Omental fat pad (tissue), 4 donors: ENCODE data around the gene GBX2. TPM values are rescaled to one million over a fixed set of nuclear protein-coding genes. Genes with fewer than 3 reads are reported as not detected.

ENCODE experiments used
- ATAC-seq: fragments of 150-250 bp; one replicate; pipeline ENCODE4 v1.9.1; 2016; ENCODE audit warnings: mild to moderate bottlenecking, moderate library complexity; ENCODE audit not compliant: low FRiP score
- DNase-seq: peaks from one replicate; pipeline ENCODE4 v3.0.0-alpha.2; 2019; ENCODE audit warnings: low spot score
- total RNA-seq, 4 donors: library from RNA; depleted of rRNA; stranded (reverse); fragments of >200 nt; gene quantifications; one replicate each; pipeline ENCODE4 v1.1.0, GENCODE V29; 2016
- TF ChIP-seq, protein P1 (sequence below), 3 donors: fragments of 450-650 bp; IDR thresholded peaks; one replicate each; pipeline ENCODE4 v1.5.1; 2016 to 2017; ENCODE audit warnings: antibody characterized with exemption in 3 of 3, mild to moderate bottlenecking in 3 of 3, moderate library complexity in 2 of 3

GBX2 gene
- total RNA-seq, 4 donors from 2014 or later = not detected

DNA sequence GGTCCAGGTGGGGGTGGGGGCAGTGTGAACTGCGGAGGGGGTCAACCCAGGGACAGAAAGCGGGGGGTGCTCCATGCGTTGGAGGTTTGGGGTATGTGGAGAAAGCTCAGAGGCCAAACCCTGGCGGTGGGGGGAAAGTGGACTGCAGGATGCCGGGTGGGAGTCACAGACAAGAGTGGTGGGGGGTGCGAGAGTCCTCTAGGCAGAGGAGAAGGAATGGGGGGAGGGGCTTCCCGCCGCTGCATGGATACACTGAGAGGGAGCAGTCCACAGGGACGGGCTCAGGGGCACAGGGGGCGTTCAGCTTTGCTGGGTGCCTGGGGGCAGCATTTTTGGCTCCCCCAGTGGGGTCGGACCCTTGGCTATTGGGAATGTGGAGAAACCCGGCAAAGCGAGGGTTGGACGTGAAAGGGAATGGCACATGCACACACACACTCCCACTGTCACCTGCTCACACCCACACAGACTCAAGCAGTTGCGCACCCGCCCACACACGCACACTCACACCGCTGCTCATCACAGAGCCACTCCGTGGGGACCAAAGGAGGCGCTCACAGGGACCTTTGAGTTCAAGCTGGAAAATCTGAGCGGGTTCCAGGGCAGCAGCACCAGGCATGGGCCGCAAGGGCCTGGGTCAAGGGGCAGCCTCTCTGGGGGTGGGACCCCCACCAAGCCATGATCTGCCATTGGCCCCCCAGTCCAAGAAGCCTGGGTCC lies 7.7 kb downstream of the GBX2 start:
- DNase-seq = no peak
- TF ChIP-seq, protein P1, sequence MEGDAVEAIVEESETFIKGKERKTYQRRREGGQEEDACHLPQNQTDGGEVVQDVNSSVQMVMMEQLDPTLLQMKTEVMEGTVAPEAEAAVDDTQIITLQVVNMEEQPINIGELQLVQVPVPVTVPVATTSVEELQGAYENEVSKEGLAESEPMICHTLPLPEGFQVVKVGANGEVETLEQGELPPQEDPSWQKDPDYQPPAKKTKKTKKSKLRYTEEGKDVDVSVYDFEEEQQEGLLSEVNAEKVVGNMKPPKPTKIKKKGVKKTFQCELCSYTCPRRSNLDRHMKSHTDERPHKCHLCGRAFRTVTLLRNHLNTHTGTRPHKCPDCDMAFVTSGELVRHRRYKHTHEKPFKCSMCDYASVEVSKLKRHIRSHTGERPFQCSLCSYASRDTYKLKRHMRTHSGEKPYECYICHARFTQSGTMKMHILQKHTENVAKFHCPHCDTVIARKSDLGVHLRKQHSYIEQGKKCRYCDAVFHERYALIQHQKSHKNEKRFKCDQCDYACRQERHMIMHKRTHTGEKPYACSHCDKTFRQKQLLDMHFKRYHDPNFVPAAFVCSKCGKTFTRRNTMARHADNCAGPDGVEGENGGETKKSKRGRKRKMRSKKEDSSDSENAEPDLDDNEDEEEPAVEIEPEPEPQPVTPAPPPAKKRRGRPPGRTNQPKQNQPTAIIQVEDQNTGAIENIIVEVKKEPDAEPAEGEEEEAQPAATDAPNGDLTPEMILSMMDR (IDR thresholded peaks at IDR 0.05) = no peak
- ATAC-seq = no peak

- TF ChIP-seq, protein P1 (IDR thresholded peaks at IDR 0.05) = no peak
- ATAC-seq (no peak), DNase-seq (no peak)
Measured at GRCh38 chr2:236159778-236160170, 8.4 kb downstream of the GBX2 start.

- TF ChIP-seq, protein P1 (IDR thresholded peaks at IDR 0.05) = no peak
- no peak for ATAC-seq
- DNase-seq = no peak
Measured at GRCh38 chr2:236158969-236159777, 9.0 kb downstream of the GBX2 start.

DNA sequence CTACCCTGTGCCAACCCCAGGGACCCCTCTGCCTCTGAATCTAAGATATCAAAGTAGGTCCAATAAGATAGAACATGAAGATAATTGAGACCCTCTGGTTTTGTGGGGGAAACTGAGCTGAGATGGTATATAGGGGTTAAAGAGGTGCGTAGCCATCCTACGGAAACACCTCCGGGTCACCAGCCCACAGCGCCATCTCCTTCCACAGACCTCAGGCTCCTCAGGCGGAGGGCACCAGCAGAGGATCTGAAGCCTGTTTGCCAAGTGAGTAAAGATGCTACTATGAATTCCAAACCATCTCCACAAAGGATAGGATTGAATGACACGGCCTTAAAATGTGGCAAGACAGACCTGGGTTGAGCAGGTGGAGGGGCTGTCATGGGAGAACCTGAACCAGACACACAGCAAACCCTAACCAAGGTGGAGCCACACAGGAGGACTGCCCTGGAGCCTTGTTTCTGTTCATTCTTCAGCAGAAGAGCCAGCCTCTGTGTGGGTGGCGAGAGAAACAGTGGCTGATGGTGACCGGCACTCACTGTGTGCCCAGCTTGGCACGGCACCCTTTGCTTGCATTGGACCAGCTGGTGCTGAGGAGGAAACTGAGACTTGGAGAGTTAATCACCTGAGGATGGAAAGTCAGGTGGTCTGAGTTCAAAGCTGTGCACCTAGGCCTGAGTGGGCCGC lies 10.2 kb downstream of the GBX2 start:
- DNase-seq = no peak
- TF ChIP-seq, protein P1 (IDR thresholded peaks at IDR 0.05) = no peak
- no peak for ATAC-seq

DNA sequence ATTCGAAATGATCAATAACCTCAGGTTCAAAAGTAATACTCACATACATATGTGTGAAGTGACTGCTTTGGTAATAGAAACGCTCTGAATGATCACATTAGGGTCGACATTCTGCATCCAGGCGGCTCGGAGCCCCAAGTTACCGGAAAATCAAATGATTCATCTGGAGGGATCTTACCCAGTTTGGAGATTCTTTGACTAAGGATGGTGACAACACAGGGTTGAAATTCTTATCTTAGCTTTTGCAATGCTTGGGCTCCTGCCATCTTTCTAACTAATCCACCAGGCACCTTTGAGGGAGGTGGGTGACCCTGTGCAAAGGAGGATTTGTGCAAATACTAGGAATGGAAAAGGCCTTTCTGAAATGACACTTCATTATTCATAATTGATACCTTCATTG lies 10.8 kb downstream of the GBX2 start:
- ATAC-seq = no peak
- TF ChIP-seq, protein P1 (IDR thresholded peaks at IDR 0.05) = no peak
- no peak for DNase-seq

DNA sequence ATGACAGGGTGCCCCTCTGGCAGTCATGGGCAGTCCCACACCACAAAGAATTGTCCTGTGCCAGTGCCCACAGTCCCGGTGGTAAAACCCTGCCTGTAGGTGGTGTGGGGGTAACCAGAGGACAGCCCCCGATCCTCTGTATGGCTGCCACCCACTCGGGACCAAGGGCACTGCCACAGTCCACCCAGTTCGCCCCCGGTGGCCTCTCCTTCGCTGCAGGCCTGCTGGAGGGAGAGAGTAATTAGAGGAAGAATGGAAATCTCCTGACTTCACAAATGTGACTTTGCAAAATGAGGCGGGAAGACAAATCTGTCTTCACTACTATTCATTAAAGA lies 11.4 kb downstream of the GBX2 start:
- DNase-seq (no peak), ATAC-seq (no peak)
- TF ChIP-seq, protein P1 (IDR thresholded peaks at IDR 0.05) = no peak
